SJCRH30 (cell line): ENCODE data around the gene REL. TPM values are rescaled to one million over a fixed set of nuclear protein-coding genes. Genes with fewer than 3 reads are reported as not detected.
A peak's percentile ranks its signal among the peaks of the same experiment; 100 is the strongest.

Experiments used
- DNase-seq, 2 experiments: peaks; one replicate each; pipeline ENCODE4 v3.0.0-alpha.2; 2015 to 2020
- H3K27ac ChIP-seq: fragments of 250-450 bp; sonication (Bioruptor Pico); 2 replicates; pipeline ENCODE4 v1.5.1; 2020; ENCODE audit warnings: mild to moderate bottlenecking, moderate library complexity
- H3K27me3 ChIP-seq: fragments of 250-450 bp; sonication (Bioruptor Pico); 2 replicates; pipeline ENCODE4 v1.5.1; 2020; ENCODE audit warnings: mild to moderate bottlenecking, moderate library complexity
- H3K36me3 ChIP-seq: fragments of 250-450 bp; sonication (Bioruptor Pico); 2 replicates; pipeline ENCODE4 v1.5.1; 2020; ENCODE audit warnings: mild to moderate bottlenecking, moderate library complexity
- H3K4me1 ChIP-seq: fragments of 250-450 bp; sonication (Bioruptor Pico); 2 replicates; pipeline ENCODE4 v1.5.1; 2020; ENCODE audit warnings: mild to moderate bottlenecking, moderate library complexity
- H3K4me3 ChIP-seq: fragments of 250-450 bp; sonication (Bioruptor Pico); 2 replicates; pipeline ENCODE4 v1.5.1; 2020; ENCODE audit warnings: mild to moderate bottlenecking, moderate library complexity
- H3K9me3 ChIP-seq: fragments of 250-450 bp; sonication (Bioruptor Pico); replicated peaks from 2 replicates; pipeline ENCODE4 v1.5.1; 2020; ENCODE audit warnings: mild to moderate bottlenecking, moderate library complexity
- total RNA-seq: library from RNA; depleted of rRNA; stranded (reverse); fragments of >200 nt; shearing (Covaris generic); gene quantifications from 2 replicates; pipeline ENCODE4 v1.2.3, GENCODE V29; 2014

The REL gene
- total RNA-seq, 1 experiment from 2014 or later: 16.1 TPM

GRCh38 chr2:60957643-60958042, 76.3 kb downstream of the REL start:
- peak; percentile 28 to 45 for DNase-seq
- no peak overlapping the region for H3K27ac ChIP-seq

GRCh38 chr2:60958361-60958760, 77.0 kb downstream of the REL start:
- no peaks in the 10 kb centered on the region for H3K9me3 ChIP-seq
- H3K4me1 ChIP-seq: peaks cover 11% of the 10 kb centered on the region
- no peak overlapping the region for H3K4me3 ChIP-seq
- H3K27me3 ChIP-seq: no peaks in the 10 kb centered on the region
- no peak overlapping the region for H3K27ac ChIP-seq
- H3K36me3 ChIP-seq: 0 out of 2 replicates have a peak, but pooled peaks cover under 1% of the 10 kb centered on the region
- peak in 1 of 2 experiments; percentile 16 for DNase-seq

More at GRCh38 chr2:60957643-60958042, 76.3 kb downstream of the REL start:
- H3K4me1 ChIP-seq: peaks cover 11% of the 10 kb centered on the region
- 0 out of 2 replicates have a peak, but pooled peaks cover 3% of the 10 kb centered on the region for H3K9me3 ChIP-seq
- no peaks in the 10 kb centered on the region for H3K27me3 ChIP-seq
- peaks cover 4% of the 10 kb centered on the region; the same call in 1 of the 2 replicates for H3K36me3 ChIP-seq
- H3K4me3 ChIP-seq: no peak overlapping the region

GRCh38 chr2:60958800-60959199, 77.4 kb downstream of the REL start:
- Histone ChIP-seq H3K27ac (no peak overlapping the region), H3K4me3 (no peak overlapping the region), H3K4me1 (peaks cover 11% of the 10 kb centered on the region), H3K36me3 (no peaks in the 10 kb centered on the region), H3K9me3 (no peaks in the 10 kb centered on the region), H3K27me3 (no peaks in the 10 kb centered on the region)
- no peak for DNase-seq

GRCh38 chr2:60959501-60959900, 78.1 kb downstream of the REL start:
- Histone ChIP-seq H3K4me3 (no peak overlapping the region), H3K4me1 (peaks cover 11% of the 10 kb centered on the region), H3K36me3 (no peaks in the 10 kb centered on the region), H3K27ac (no peak overlapping the region), H3K9me3 (no peaks in the 10 kb centered on the region), H3K27me3 (no peaks in the 10 kb centered on the region)
- DNase-seq: no peak

- DNase-seq: no peak
- Histone ChIP-seq H3K9me3 (no peaks in the 10 kb centered on the region), H3K27ac (no peak overlapping the region), H3K4me3 (no peak overlapping the region), H3K27me3 (no peaks in the 10 kb centered on the region), H3K36me3 (no peaks in the 10 kb centered on the region), H3K4me1 (peaks cover 11% of the 10 kb centered on the region)
Measured at GRCh38 chr2:60960706-60961105, 79.3 kb downstream of the REL start.

GRCh38 chr2:60961457-60961856, 80.1 kb downstream of the REL start:
- H3K4me1 ChIP-seq: peaks cover 11% of the 10 kb centered on the region
- no peaks in the 10 kb centered on the region for H3K27me3 ChIP-seq
- H3K27ac ChIP-seq: no peak overlapping the region
- no peaks in the 10 kb centered on the region for H3K36me3 ChIP-seq
- DNase-seq: no peak
- H3K4me3 ChIP-seq: no peak overlapping the region
- H3K9me3 ChIP-seq: no peaks in the 10 kb centered on the region

GRCh38 chr2:60962528-60962927, 81.2 kb downstream of the REL start:
- DNase-seq: no peak
- Histone ChIP-seq H3K4me3 (no peak overlapping the region), H3K4me1 (peaks cover 7% of the 10 kb centered on the region), H3K27me3 (no peaks in the 10 kb centered on the region), H3K9me3 (no peaks in the 10 kb centered on the region), H3K27ac (no peak overlapping the region), H3K36me3 (no peaks in the 10 kb centered on the region)

- H3K9me3 ChIP-seq: no peaks in the 10 kb centered on the region
- no peak overlapping the region for H3K4me3 ChIP-seq
- H3K36me3 ChIP-seq: no peaks in the 10 kb centered on the region
- DNase-seq: no peak
- no peak overlapping the region for H3K27ac ChIP-seq
- H3K4me1 ChIP-seq: peaks cover under 1% of the 10 kb centered on the region; the same call in 1 of the 2 replicates
- H3K27me3 ChIP-seq: no peaks in the 10 kb centered on the region
Measured at GRCh38 chr2:60963190-60963589, 81.8 kb downstream of the REL start.

GRCh38 chr2:60964651-60965498, 83.5 kb downstream of the REL start:
- DNase-seq: no peak
- Histone ChIP-seq H3K27me3 (no peaks in the 10 kb centered on the region), H3K9me3 (no peaks in the 10 kb centered on the region), H3K4me1 (no peaks in the 10 kb centered on the region), H3K27ac (no peak overlapping the region), H3K36me3 (no peaks in the 10 kb centered on the region), H3K4me3 (no peak overlapping the region)

- no peak overlapping the region for H3K4me3 ChIP-seq
- H3K36me3 ChIP-seq: no peaks in the 10 kb centered on the region
- no peaks in the 10 kb centered on the region for H3K27me3 ChIP-seq
- DNase-seq: no peak
- H3K27ac ChIP-seq: no peak overlapping the region
- no peaks in the 10 kb centered on the region for H3K4me1 ChIP-seq
- no peaks in the 10 kb centered on the region for H3K9me3 ChIP-seq
Measured at GRCh38 chr2:60965499-60965785, 84.1 kb downstream of the REL start.

- DNase-seq: no peak
- Histone ChIP-seq H3K4me1 (no peaks in the 10 kb centered on the region), H3K27ac (no peak overlapping the region), H3K4me3 (no peak overlapping the region), H3K9me3 (no peaks in the 10 kb centered on the region), H3K36me3 (no peaks in the 10 kb centered on the region), H3K27me3 (no peaks in the 10 kb centered on the region)
Measured at GRCh38 chr2:60966507-60967405, 85.4 kb downstream of the REL start.

- no peak for DNase-seq
Measured at GRCh38 chr2:60972889-60973656, 91.7 kb downstream of the REL start.

GRCh38 chr2:60973705-60974104, 92.3 kb downstream of the REL start:
- Histone ChIP-seq H3K4me3 (no peak overlapping the region), H3K9me3 (no peaks in the 10 kb centered on the region), H3K27me3 (no peaks in the 10 kb centered on the region), H3K36me3 (no peaks in the 10 kb centered on the region), H3K27ac (no peak overlapping the region), H3K4me1 (no peaks in the 10 kb centered on the region)
- no peak for DNase-seq

More at GRCh38 chr2:60972889-60973656, 91.7 kb downstream of the REL start:
- Histone ChIP-seq H3K4me3 (no peak overlapping the region), H3K27ac (no peak overlapping the region), H3K27me3 (no peaks in the 10 kb centered on the region), H3K36me3 (no peaks in the 10 kb centered on the region), H3K9me3 (no peaks in the 10 kb centered on the region), H3K4me1 (no peaks in the 10 kb centered on the region)

GRCh38 chr2:60974652-60975051, 93.3 kb downstream of the REL start:
- Histone ChIP-seq H3K4me1 (no peaks in the 10 kb centered on the region), H3K4me3 (no peak overlapping the region), H3K27ac (no peak overlapping the region), H3K36me3 (no peaks in the 10 kb centered on the region), H3K9me3 (no peaks in the 10 kb centered on the region), H3K27me3 (no peaks in the 10 kb centered on the region)
- no peak for DNase-seq
